Measurements from ENCODE around the gene HMG20B.

HMG20B gene

GRCh38 chr19:3589949-3590348 lies 17.2 kb downstream of the HMG20B start:
- TF ChIP-seq BACH2 (CRISPR knock-in tag; IDR thresholded peaks at IDR 0.05; ENCODE audit: borderline replicate concordance) (no peak), OSR1 (CRISPR knock-in tag; IDR thresholded peaks at IDR 0.05) (no peak), GLIS3 (CRISPR knock-in tag; IDR thresholded peaks at IDR 0.05) (no peak), ZFP30 (CRISPR knock-in tag; IDR thresholded peaks at IDR 0.05) (no peak), PPARA (CRISPR knock-in tag; IDR thresholded peaks at IDR 0.05; ENCODE audit: borderline replicate concordance) (no peak), ZNF8 (CRISPR knock-in tag; IDR thresholded peaks at IDR 0.05) (no peak), ARNTL (CRISPR knock-in tag; IDR thresholded peaks at IDR 0.05; ENCODE audit: borderline replicate concordance, low read depth) (no peak), CSRNP3 (CRISPR knock-in tag; IDR thresholded peaks at IDR 0.05) (no peak), CSDC2 (CRISPR knock-in tag; IDR thresholded peaks at IDR 0.05) (no peak), TCF4 (CRISPR knock-in tag; IDR thresholded peaks at IDR 0.05; ENCODE audit: borderline replicate concordance) (no peak), ISL1 (CRISPR knock-in tag; IDR thresholded peaks at IDR 0.05) (no peak), TOX (CRISPR knock-in tag; IDR thresholded peaks at IDR 0.05; ENCODE audit: borderline replicate concordance) (no peak)
- TF ChIP-seq, protein P1, sequence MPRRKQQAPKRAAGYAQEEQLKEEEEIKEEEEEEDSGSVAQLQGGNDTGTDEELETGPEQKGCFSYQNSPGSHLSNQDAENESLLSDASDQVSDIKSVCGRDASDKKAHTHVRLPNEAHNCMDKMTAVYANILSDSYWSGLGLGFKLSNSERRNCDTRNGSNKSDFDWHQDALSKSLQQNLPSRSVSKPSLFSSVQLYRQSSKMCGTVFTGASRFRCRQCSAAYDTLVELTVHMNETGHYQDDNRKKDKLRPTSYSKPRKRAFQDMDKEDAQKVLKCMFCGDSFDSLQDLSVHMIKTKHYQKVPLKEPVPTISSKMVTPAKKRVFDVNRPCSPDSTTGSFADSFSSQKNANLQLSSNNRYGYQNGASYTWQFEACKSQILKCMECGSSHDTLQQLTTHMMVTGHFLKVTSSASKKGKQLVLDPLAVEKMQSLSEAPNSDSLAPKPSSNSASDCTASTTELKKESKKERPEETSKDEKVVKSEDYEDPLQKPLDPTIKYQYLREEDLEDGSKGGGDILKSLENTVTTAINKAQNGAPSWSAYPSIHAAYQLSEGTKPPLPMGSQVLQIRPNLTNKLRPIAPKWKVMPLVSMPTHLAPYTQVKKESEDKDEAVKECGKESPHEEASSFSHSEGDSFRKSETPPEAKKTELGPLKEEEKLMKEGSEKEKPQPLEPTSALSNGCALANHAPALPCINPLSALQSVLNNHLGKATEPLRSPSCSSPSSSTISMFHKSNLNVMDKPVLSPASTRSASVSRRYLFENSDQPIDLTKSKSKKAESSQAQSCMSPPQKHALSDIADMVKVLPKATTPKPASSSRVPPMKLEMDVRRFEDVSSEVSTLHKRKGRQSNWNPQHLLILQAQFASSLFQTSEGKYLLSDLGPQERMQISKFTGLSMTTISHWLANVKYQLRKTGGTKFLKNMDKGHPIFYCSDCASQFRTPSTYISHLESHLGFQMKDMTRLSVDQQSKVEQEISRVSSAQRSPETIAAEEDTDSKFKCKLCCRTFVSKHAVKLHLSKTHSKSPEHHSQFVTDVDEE (CRISPR knock-in tag; IDR thresholded peaks at IDR 0.05): no peak
- no peak for ATAC-seq

- TF ChIP-seq ARNTL (CRISPR knock-in tag; IDR thresholded peaks at IDR 0.05; ENCODE audit: borderline replicate concordance, low read depth) (no peak), CREB5 (CRISPR knock-in tag; IDR thresholded peaks at IDR 0.05; ENCODE audit: low read depth) (no peak), TCF4 (CRISPR knock-in tag; IDR thresholded peaks at IDR 0.05; ENCODE audit: borderline replicate concordance) (no peak), ZNF8 (CRISPR knock-in tag; IDR thresholded peaks at IDR 0.05) (no peak), ZNF565 (CRISPR knock-in tag; conservative IDR thresholded peaks at IDR 0.05; ENCODE audit: low read depth) (no peak), BACH2 (CRISPR knock-in tag; IDR thresholded peaks at IDR 0.05; ENCODE audit: borderline replicate concordance) (no peak), PPARA (CRISPR knock-in tag; IDR thresholded peaks at IDR 0.05; ENCODE audit: borderline replicate concordance) (no peak), RARB (CRISPR knock-in tag; IDR thresholded peaks at IDR 0.05) (no peak), ZFP30 (CRISPR knock-in tag; IDR thresholded peaks at IDR 0.05) (no peak), ISL1 (CRISPR knock-in tag; IDR thresholded peaks at IDR 0.05) (no peak), ZNF70 (CRISPR knock-in tag; IDR thresholded peaks at IDR 0.05) (no peak), ESRRG (CRISPR knock-in tag; IDR thresholded peaks at IDR 0.05) (no peak), GLIS3 (CRISPR knock-in tag; IDR thresholded peaks at IDR 0.05) (no peak), TOX (CRISPR knock-in tag; IDR thresholded peaks at IDR 0.05; ENCODE audit: borderline replicate concordance) (no peak)
- TF ChIP-seq, protein P1 (CRISPR knock-in tag; IDR thresholded peaks at IDR 0.05): no peak
- no peak for ATAC-seq
Observed at GRCh38 chr19:3590991-3591659, 18.4 kb downstream of the HMG20B start.

GRCh38 chr19:3591876-3592613 lies 19.3 kb downstream of the HMG20B start:
- no peak for ATAC-seq
- TF ChIP-seq, protein P2, sequence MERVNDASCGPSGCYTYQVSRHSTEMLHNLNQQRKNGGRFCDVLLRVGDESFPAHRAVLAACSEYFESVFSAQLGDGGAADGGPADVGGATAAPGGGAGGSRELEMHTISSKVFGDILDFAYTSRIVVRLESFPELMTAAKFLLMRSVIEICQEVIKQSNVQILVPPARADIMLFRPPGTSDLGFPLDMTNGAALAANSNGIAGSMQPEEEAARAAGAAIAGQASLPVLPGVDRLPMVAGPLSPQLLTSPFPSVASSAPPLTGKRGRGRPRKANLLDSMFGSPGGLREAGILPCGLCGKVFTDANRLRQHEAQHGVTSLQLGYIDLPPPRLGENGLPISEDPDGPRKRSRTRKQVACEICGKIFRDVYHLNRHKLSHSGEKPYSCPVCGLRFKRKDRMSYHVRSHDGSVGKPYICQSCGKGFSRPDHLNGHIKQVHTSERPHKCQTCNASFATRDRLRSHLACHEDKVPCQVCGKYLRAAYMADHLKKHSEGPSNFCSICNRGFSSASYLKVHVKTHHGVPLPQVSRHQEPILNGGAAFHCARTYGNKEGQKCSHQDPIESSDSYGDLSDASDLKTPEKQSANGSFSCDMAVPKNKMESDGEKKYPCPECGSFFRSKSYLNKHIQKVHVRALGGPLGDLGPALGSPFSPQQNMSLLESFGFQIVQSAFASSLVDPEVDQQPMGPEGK (CRISPR knock-in tag; IDR thresholded peaks at IDR 0.05; ENCODE audit: borderline replicate concordance): no peak
- TF ChIP-seq, protein P1 (CRISPR knock-in tag; IDR thresholded peaks at IDR 0.05): no peak
- TF ChIP-seq TOX (CRISPR knock-in tag; IDR thresholded peaks at IDR 0.05; ENCODE audit: borderline replicate concordance): no peak
- TF ChIP-seq ISL1 (CRISPR knock-in tag; IDR thresholded peaks at IDR 0.05): no peak
- TF ChIP-seq ZFP30 (CRISPR knock-in tag; IDR thresholded peaks at IDR 0.05): no peak
- TF ChIP-seq BACH2 (CRISPR knock-in tag; IDR thresholded peaks at IDR 0.05; ENCODE audit: borderline replicate concordance): no peak

All from SK-N-SH treated with all-trans-retinoic acid at 6 μM for 48 hours (cell line).